ENCODE results near the gene JAKMIP1.

JAKMIP1 gene

DNA sequence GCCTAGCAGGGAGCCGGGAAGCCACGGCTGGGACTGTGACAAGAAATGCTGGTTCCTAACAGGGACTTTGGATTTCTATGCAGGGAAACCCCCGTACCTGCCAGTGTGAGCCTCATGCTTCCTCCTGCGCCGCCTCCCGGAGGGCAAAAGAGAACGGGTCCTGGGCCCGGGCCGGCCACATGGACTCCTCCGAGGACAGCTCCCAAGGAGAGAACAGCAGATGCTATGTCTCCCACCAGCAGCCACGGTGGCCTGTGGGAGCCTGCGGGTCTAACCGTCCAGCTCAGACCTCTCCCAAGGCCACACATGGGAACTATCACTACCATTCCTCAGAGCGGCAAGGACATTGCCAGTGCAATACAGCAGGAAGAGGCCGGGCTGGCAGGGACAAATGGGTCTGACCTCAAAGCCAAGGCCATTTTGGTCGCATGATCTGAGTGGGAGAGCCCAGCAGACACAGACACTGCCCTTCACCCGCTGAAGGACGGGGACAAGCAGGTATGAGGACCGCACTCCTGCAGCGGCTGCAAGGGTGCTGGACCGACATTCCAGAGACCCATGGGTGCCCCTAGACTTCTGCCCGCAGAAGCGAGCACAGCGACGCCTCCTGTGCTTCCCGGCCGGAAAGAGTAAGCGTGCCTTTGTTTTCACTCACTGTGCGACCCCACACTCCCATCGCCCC is 177.6 kb downstream of the JAKMIP1 start:
- Histone ChIP-seq H3K27ac (ENCODE audit: low read depth, low read length) (no peak overlapping the region), H3K9me3 (ENCODE audit: control insufficient read depth in 1 of 2, low read length in 2 of 2) (no peaks in the 10 kb centered on the region), H3K4me3 (ENCODE audit: low read depth in 1 of 2, low read length in 2 of 2) (no peak overlapping the region), H3K27me3 (ENCODE audit: control insufficient read depth in 1 of 2, insufficient read depth in 2 of 2, low read length in 2 of 2) (no peaks in the 10 kb centered on the region), H3K36me3 (ENCODE audit: control insufficient read depth in 1 of 2, insufficient read depth in 2 of 2, low read length in 2 of 2) (no peaks in the 10 kb centered on the region), H3K9ac (ENCODE audit: low read depth in 1 of 2, low read length in 2 of 2) (no peak overlapping the region), H3K4me1 (ENCODE audit: control insufficient read depth in 1 of 2, insufficient read depth in 2 of 2, low read length in 2 of 2) (no peaks in the 10 kb centered on the region)

DNA sequence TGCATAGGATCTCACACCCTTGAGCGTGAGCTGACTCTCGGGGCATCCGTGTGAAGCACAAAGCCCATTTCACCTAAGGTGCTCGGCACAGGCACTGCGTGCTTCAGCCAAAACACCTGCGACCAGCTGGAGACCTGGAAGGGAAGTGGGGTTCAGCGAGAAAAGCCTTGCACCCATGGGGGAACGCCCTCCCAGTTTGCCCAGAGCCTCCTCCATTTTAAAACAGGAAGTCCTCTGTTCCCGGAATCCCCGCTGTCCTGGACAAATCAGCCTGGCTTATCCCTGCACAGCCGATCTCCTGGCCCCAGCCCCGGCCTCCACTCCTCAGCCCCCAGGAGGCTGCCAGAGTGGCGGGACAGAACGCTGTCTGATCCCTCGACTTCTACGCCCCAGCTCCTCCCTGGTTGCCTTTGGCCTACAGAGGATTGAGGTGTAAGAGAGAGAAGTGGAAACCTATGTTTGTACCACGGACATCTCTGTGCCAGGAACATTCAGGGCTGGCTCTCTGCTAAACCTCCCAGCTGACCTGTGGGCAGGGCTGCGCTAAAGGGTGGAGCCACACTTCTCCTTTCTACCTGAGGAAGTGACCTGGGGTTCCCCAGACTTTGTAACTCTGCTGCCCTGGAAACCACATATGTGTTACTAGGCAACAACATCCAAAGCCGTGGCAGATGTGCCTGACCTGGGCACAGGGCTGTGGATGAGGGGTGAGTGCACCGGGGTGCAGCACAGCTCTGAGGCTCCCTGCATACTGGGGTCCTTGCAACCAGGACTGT is 178.3 kb downstream of the JAKMIP1 start:
- H3K9me3 ChIP-seq (ENCODE audit: control insufficient read depth in 1 of 2, low read length in 2 of 2) = no peaks in the 10 kb centered on the region
- H3K4me1 ChIP-seq (ENCODE audit: control insufficient read depth in 1 of 2, insufficient read depth in 2 of 2, low read length in 2 of 2) = no peaks in the 10 kb centered on the region
- H3K27ac ChIP-seq (ENCODE audit: low read depth, low read length) = no peak overlapping the region
- H3K4me3 ChIP-seq (ENCODE audit: low read depth in 1 of 2, low read length in 2 of 2) = no peak overlapping the region
- no peaks in the 10 kb centered on the region for H3K36me3 ChIP-seq (ENCODE audit: control insufficient read depth in 1 of 2, insufficient read depth in 2 of 2, low read length in 2 of 2)
- H3K9ac ChIP-seq (ENCODE audit: low read depth in 1 of 2, low read length in 2 of 2) = no peak overlapping the region
- H3K27me3 ChIP-seq (ENCODE audit: control insufficient read depth in 1 of 2, insufficient read depth in 2 of 2, low read length in 2 of 2) = no peaks in the 10 kb centered on the region

DNA sequence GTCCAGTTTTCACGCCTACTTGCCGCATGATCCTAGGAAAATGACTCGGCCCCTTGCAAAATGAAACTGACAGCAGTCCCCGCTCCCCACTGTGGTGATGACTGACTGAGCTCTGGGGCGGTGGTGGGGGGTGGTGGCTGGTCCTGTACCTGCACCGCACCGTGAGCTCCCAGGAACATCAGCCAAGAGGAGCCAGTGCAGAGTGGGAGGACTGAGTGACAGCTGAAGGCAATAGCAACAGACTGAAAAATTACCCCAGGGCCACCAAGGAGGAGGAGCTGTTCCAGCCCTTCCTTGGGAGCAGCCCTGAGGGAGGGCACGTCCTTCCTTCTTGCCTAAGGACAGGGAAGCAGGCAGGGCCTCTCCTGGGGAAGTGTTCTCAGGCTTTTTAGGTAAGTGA is 179.7 kb downstream of the JAKMIP1 start:
- H3K27me3 ChIP-seq (ENCODE audit: control insufficient read depth in 1 of 2, insufficient read depth in 2 of 2, low read length in 2 of 2) = no peaks in the 10 kb centered on the region
- H3K4me1 ChIP-seq (ENCODE audit: control insufficient read depth in 1 of 2, insufficient read depth in 2 of 2, low read length in 2 of 2) = no peaks in the 10 kb centered on the region
- no peak overlapping the region for H3K4me3 ChIP-seq (ENCODE audit: low read depth in 1 of 2, low read length in 2 of 2)
- H3K36me3 ChIP-seq (ENCODE audit: control insufficient read depth in 1 of 2, insufficient read depth in 2 of 2, low read length in 2 of 2) = no peaks in the 10 kb centered on the region
- H3K9me3 ChIP-seq (ENCODE audit: control insufficient read depth in 1 of 2, low read length in 2 of 2) = no peaks in the 10 kb centered on the region
- no peak overlapping the region for H3K9ac ChIP-seq (ENCODE audit: low read depth in 1 of 2, low read length in 2 of 2)
- no peak overlapping the region for H3K27ac ChIP-seq (ENCODE audit: low read depth, low read length)

DNA sequence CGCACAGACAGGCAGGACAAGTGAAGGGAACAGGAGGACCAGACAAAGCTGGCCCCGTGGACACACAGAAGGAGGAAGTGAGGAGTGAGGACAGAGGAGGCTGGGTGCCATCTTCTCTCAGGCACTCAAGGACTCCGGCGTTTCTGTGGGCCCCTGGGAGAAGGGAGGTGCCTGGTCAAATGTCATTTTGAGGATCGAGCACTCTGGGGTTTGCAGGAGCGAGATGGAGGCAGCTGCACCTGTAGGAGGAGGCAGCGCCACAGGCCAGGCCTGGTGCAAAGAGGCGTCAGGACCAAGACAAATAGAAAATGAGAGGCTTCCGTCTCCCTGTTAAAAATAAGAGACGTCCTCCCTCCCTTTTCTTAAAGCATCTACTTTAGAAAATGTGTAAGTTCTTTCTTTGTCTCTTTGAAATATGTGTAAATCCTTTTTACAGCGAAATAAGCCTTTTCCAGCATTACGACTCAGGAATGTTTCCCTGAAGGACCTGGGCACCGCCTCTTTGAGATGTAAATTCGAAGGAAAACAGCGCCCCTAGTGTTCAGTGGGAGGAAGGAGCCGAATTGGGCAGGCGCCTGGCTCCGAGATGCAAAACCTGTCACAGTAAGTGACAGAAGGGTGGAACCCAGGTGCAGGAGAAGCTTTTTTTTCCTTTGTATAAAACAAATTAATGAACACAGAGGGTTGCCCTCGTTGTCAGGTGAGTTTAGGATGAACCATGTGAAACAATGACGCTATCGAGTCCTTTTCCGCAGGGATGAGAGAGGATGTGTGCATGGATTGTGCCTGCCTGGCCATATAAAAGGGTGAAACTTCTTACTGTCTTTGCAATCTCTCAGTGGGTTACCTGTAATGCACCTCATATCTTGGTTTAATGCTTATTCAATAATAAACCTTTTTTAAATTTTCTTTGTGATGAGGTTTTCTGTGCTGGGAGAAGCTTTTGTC is 180.8 kb downstream of the JAKMIP1 start:
- no peaks in the 10 kb centered on the region for H3K4me1 ChIP-seq (ENCODE audit: control insufficient read depth in 1 of 2, insufficient read depth in 2 of 2, low read length in 2 of 2)
- H3K36me3 ChIP-seq (ENCODE audit: control insufficient read depth in 1 of 2, insufficient read depth in 2 of 2, low read length in 2 of 2) = no peaks in the 10 kb centered on the region
- H3K9ac ChIP-seq (ENCODE audit: low read depth in 1 of 2, low read length in 2 of 2) = no peak overlapping the region
- H3K4me3 ChIP-seq (ENCODE audit: low read depth in 1 of 2, low read length in 2 of 2) = no peak overlapping the region
- no peak overlapping the region for H3K27ac ChIP-seq (ENCODE audit: low read depth, low read length)
- H3K9me3 ChIP-seq (ENCODE audit: control insufficient read depth in 1 of 2, low read length in 2 of 2) = no peaks in the 10 kb centered on the region
- H3K27me3 ChIP-seq (ENCODE audit: control insufficient read depth in 1 of 2, insufficient read depth in 2 of 2, low read length in 2 of 2) = no peaks in the 10 kb centered on the region

DNA sequence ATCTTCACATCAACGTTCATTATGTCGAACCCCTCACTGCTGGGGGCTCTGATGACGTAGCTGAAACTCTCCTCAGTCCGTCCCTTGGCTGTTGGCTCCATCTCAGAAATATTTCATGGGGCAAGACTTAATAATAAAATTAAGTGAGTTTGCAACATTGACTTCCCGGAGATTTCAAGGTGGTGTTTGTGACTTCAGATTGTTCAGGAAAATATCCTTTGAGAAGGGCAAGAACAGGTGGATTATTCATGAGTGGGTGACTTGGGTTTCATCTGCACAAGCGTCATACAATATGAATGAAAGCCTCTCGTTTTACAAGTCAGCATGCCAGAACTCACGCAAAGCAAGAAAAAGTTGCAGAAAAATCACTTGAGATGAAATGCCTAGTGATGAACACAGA is 182.0 kb downstream of the JAKMIP1 start, which contains the start of gene C4orf50:
Gene C4orf50, minus strand, starts transcription at position 101 of the 400 bp plus-strand sequence.
- no peaks in the 10 kb centered on the region for H3K27me3 ChIP-seq (ENCODE audit: control insufficient read depth in 1 of 2, insufficient read depth in 2 of 2, low read length in 2 of 2)
- H3K36me3 ChIP-seq (ENCODE audit: control insufficient read depth in 1 of 2, insufficient read depth in 2 of 2, low read length in 2 of 2) = no peaks in the 10 kb centered on the region
- no peak within 1 kb of the TSS for H3K4me3 ChIP-seq (ENCODE audit: low read depth in 1 of 2, low read length in 2 of 2)
- H3K27ac ChIP-seq (ENCODE audit: low read depth, low read length) = no peak within 1 kb of the TSS
- no peaks in the 10 kb centered on the region for H3K4me1 ChIP-seq (ENCODE audit: control insufficient read depth in 1 of 2, insufficient read depth in 2 of 2, low read length in 2 of 2)
- H3K9ac ChIP-seq (ENCODE audit: low read depth in 1 of 2, low read length in 2 of 2) = no peak within 1 kb of the TSS
- H3K9me3 ChIP-seq (ENCODE audit: control insufficient read depth in 1 of 2, low read length in 2 of 2) = no peaks in the 10 kb centered on the region

DNA sequence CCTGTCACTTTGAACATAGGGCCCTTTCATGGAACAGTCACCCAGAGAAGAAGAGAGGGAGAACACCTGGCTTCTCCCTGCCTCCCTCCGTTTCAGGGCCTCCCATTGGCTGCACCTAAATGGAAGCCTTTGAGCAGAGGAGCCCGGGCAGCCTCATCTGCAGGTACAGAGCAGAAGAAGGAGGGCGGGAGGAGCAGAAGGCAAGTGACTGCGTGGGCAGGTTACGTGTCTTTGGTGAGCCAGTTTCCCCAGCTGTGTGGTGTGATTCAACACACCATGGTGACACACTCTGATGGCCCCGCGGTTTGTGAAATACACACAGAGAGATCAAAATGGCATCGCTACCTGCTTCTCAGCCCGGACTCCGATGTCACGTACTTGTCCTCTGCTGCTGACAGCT is 182.5 kb downstream of the JAKMIP1 start:
- H3K27ac ChIP-seq (ENCODE audit: low read depth, low read length) = no peak overlapping the region
- no peaks in the 10 kb centered on the region for H3K27me3 ChIP-seq (ENCODE audit: control insufficient read depth in 1 of 2, insufficient read depth in 2 of 2, low read length in 2 of 2)
- H3K9ac ChIP-seq (ENCODE audit: low read depth in 1 of 2, low read length in 2 of 2) = no peak overlapping the region
- H3K4me3 ChIP-seq (ENCODE audit: low read depth in 1 of 2, low read length in 2 of 2) = no peak overlapping the region
- H3K9me3 ChIP-seq (ENCODE audit: control insufficient read depth in 1 of 2, low read length in 2 of 2) = no peaks in the 10 kb centered on the region
- no peaks in the 10 kb centered on the region for H3K36me3 ChIP-seq (ENCODE audit: control insufficient read depth in 1 of 2, insufficient read depth in 2 of 2, low read length in 2 of 2)
- H3K4me1 ChIP-seq (ENCODE audit: control insufficient read depth in 1 of 2, insufficient read depth in 2 of 2, low read length in 2 of 2) = no peaks in the 10 kb centered on the region

DNA sequence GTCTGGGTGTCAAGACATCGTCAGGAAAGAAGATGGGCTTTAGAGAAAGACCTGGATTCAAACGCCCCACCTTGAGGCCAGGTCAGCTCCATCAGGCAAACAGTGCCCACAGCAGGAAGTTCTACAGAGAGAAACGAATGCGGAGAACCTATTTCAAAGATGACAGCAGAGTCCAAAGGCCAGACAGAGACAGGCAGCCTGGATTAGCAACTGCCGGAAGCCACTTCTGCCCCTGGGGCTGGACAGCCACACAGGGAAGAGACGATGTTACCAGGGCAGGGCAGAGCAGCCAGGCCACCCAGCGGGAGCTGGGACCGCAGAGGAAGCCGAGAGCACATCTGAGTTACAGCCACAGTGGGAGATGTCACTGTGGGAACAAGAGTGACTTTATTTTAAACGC is 183.3 kb downstream of the JAKMIP1 start:
- Histone ChIP-seq H3K9me3 (ENCODE audit: control insufficient read depth in 1 of 2, low read length in 2 of 2) (no peaks in the 10 kb centered on the region), H3K36me3 (ENCODE audit: control insufficient read depth in 1 of 2, insufficient read depth in 2 of 2, low read length in 2 of 2) (no peaks in the 10 kb centered on the region), H3K4me3 (ENCODE audit: low read depth in 1 of 2, low read length in 2 of 2) (no peak overlapping the region), H3K27ac (ENCODE audit: low read depth, low read length) (no peak overlapping the region), H3K4me1 (ENCODE audit: control insufficient read depth in 1 of 2, insufficient read depth in 2 of 2, low read length in 2 of 2) (no peaks in the 10 kb centered on the region), H3K9ac (ENCODE audit: low read depth in 1 of 2, low read length in 2 of 2) (no peak overlapping the region), H3K27me3 (ENCODE audit: control insufficient read depth in 1 of 2, insufficient read depth in 2 of 2, low read length in 2 of 2) (no peaks in the 10 kb centered on the region)

DNA sequence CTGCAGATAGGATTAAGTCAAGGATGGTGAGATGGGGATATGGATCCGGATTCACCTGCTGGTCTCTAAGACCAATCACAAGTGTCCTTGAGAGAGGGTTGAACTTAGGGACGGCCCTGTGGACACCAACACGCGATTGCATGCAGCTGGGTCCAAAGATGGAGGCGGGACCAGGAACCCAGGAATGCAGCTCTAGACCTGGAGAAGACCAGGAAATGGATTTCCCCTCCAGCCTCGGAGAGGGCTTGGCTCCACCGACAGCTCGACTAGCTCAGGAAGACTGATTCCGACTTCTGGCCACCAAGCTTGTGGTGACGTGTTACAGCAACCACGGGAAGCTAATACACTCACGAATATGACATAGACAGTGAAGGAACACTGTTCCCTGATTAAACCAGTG is 186.8 kb downstream of the JAKMIP1 start:
- no peaks in the 10 kb centered on the region for H3K36me3 ChIP-seq (ENCODE audit: control insufficient read depth in 1 of 2, insufficient read depth in 2 of 2, low read length in 2 of 2)
- H3K4me3 ChIP-seq (ENCODE audit: low read depth in 1 of 2, low read length in 2 of 2) = no peak overlapping the region
- H3K4me1 ChIP-seq (ENCODE audit: control insufficient read depth in 1 of 2, insufficient read depth in 2 of 2, low read length in 2 of 2) = no peaks in the 10 kb centered on the region
- no peak overlapping the region for H3K27ac ChIP-seq (ENCODE audit: low read depth, low read length)
- no peak overlapping the region for H3K9ac ChIP-seq (ENCODE audit: low read depth in 1 of 2, low read length in 2 of 2)
- no peaks in the 10 kb centered on the region for H3K9me3 ChIP-seq (ENCODE audit: control insufficient read depth in 1 of 2, low read length in 2 of 2)
- peaks cover 7 to 11% of the 10 kb centered on the region in 2 donors for H3K27me3 ChIP-seq (ENCODE audit: control insufficient read depth in 1 of 2, insufficient read depth in 2 of 2, low read length in 2 of 2)

DNA sequence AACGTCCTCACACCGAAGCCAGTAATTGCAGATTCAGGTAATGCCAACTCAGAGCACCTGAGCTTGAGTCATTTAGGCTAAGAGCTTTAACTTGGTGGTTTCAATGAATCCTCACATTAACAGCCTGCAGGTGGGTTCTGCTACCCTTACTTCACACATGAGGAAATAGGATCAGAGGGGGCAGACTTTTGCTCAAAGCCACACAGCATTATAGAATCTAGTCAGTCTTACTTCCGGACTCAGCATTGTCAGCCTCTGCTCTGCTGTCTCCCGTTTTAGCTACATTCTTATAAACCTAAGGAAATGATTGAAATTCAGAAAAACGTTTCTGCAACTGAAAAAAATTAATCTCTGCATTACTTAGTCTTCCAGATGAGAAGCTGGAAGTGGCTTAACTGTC is 188.1 kb downstream of the JAKMIP1 start:
- H3K4me1 ChIP-seq (ENCODE audit: control insufficient read depth in 1 of 2, insufficient read depth in 2 of 2, low read length in 2 of 2) = no peaks in the 10 kb centered on the region
- no peak overlapping the region for H3K4me3 ChIP-seq (ENCODE audit: low read depth in 1 of 2, low read length in 2 of 2)
- H3K27ac ChIP-seq (ENCODE audit: low read depth, low read length) = no peak overlapping the region
- H3K9ac ChIP-seq (ENCODE audit: low read depth in 1 of 2, low read length in 2 of 2) = no peak overlapping the region
- peaks cover 7 to 11% of the 10 kb centered on the region in 2 donors for H3K27me3 ChIP-seq (ENCODE audit: control insufficient read depth in 1 of 2, insufficient read depth in 2 of 2, low read length in 2 of 2)
- H3K9me3 ChIP-seq (ENCODE audit: control insufficient read depth in 1 of 2, low read length in 2 of 2) = no peaks in the 10 kb centered on the region
- no peaks in the 10 kb centered on the region for H3K36me3 ChIP-seq (ENCODE audit: control insufficient read depth in 1 of 2, insufficient read depth in 2 of 2, low read length in 2 of 2)

DNA sequence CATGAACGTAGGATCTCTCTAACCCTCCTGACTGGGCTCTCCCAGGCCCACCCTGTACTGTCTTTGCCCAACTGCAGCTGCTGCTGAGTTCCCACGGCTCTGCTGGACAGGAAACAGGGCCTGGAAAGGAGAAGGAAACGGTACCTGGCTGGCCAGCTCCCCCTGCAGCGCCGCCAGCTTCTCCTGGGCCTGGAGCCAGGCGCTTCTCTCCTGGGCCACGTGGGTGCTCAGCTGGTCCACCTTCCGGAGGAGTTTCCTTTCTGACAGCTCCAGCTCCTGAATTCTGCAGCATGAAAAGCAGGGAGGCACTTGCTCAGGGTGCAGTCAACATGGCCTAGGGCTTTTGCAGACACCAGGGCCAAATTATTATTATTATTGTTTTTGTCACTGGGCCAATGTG is 188.7 kb downstream of the JAKMIP1 start:
- H3K27me3 ChIP-seq (ENCODE audit: control insufficient read depth in 1 of 2, insufficient read depth in 2 of 2, low read length in 2 of 2) = peaks cover 7 to 15% of the 10 kb centered on the region in 2 donors
- no peak overlapping the region for H3K9ac ChIP-seq (ENCODE audit: low read depth in 1 of 2, low read length in 2 of 2)
- no peak overlapping the region for H3K27ac ChIP-seq (ENCODE audit: low read depth, low read length)
- no peaks in the 10 kb centered on the region for H3K9me3 ChIP-seq (ENCODE audit: control insufficient read depth in 1 of 2, low read length in 2 of 2)
- no peaks in the 10 kb centered on the region for H3K4me1 ChIP-seq (ENCODE audit: control insufficient read depth in 1 of 2, insufficient read depth in 2 of 2, low read length in 2 of 2)
- no peaks in the 10 kb centered on the region for H3K36me3 ChIP-seq (ENCODE audit: control insufficient read depth in 1 of 2, insufficient read depth in 2 of 2, low read length in 2 of 2)
- H3K4me3 ChIP-seq (ENCODE audit: low read depth in 1 of 2, low read length in 2 of 2) = no peak overlapping the region
